Stimulated activated CD8-positive, alpha-beta memory T cell treated with anti-CD3 and anti-CD28 coated beads, Interleukin-4, amount 100 ng/mL, for 4 hours (primary cell): Measurements from ENCODE around the gene OR2S2.
"Not testable (repeated sequence)": the region's sequence is repeated elsewhere in the genome, so short reads cannot be mapped to it uniquely, and the experiment has no call there.

Experiments used
- DNase-seq, 2 donors: peaks; one replicate each; pipeline ENCODE4 v3.0.0-alpha.2; 2020; ENCODE audit warnings: low read depth in 2 of 2, low spot score in 1 of 2

The OR2S2 gene

GRCh38 chr9:35958104-35958837 is at the start of gene OR2S2:
Gene OR2S2 (minus strand): TSS chr9:35958154. CDS start chr9:35958098, 56 bp downstream.
- DNase-seq = no peak

- DNase-seq = no peak
Measured at GRCh38 chr9:36007316-36007708, 49.4 kb upstream of the OR2S2 start.

- DNase-seq = no peak
Measured at GRCh38 chr9:36006549-36007315, 48.8 kb upstream of the OR2S2 start.

GRCh38 chr9:36005891-36006290 is 47.9 kb upstream of the OR2S2 start:
- DNase-seq = no peak

- DNase-seq = no peak
Measured at GRCh38 chr9:35998333-35998732, 40.4 kb upstream of the OR2S2 start.

- DNase-seq = not testable (repeated sequence)
Measured at GRCh38 chr9:35997016-35997415, 39.1 kb upstream of the OR2S2 start.

- DNase-seq = no peak
Measured at GRCh38 chr9:35996358-35996970, 38.5 kb upstream of the OR2S2 start.

GRCh38 chr9:35994959-35995358 is 37.0 kb upstream of the OR2S2 start:
- DNase-seq = no peak

- DNase-seq = no peak
Measured at GRCh38 chr9:35993976-35994720, 36.2 kb upstream of the OR2S2 start.

GRCh38 chr9:35993136-35993535 is 35.2 kb upstream of the OR2S2 start:
- DNase-seq = not testable (repeated sequence)

- no peak for DNase-seq
Measured at GRCh38 chr9:35990155-35990554, 32.2 kb upstream of the OR2S2 start.

GRCh38 chr9:35984021-35984420 is 26.1 kb upstream of the OR2S2 start:
- no peak for DNase-seq

GRCh38 chr9:35981699-35982098 is 23.7 kb upstream of the OR2S2 start:
- no peak for DNase-seq

GRCh38 chr9:35980289-35981011 is 22.5 kb upstream of the OR2S2 start:
- no peak for DNase-seq

- DNase-seq = no peak
Measured at GRCh38 chr9:35978792-35979191, 20.8 kb upstream of the OR2S2 start.

GRCh38 chr9:35976726-35977125 is 18.8 kb upstream of the OR2S2 start:
- DNase-seq = no peak

GRCh38 chr9:35974800-35975199 is 16.8 kb upstream of the OR2S2 start:
- no peak for DNase-seq

- peak in 1 of 2 donors; percentile 5 for DNase-seq
Measured at GRCh38 chr9:35972093-35972492, 14.1 kb upstream of the OR2S2 start.

- DNase-seq = no peak
Measured at GRCh38 chr9:35967042-35967441, 9.1 kb upstream of the OR2S2 start.

- DNase-seq = no peak
Measured at GRCh38 chr9:35966433-35966832, 8.5 kb upstream of the OR2S2 start.

GRCh38 chr9:35965011-35965410 is 7.1 kb upstream of the OR2S2 start:
- no peak for DNase-seq
